ENCODE measurements around the gene UBL5. TPM values are rescaled to one million over a fixed set of nuclear protein-coding genes. Genes with fewer than 3 reads are reported as not detected.
"Not testable (repeated sequence)": the region's sequence is repeated elsewhere in the genome, so short reads cannot be mapped to it uniquely, and the experiment has no call there.

UBL5 gene
- total and polyA plus RNA-seq, 10 of the 15 experiments (the other 5 are each of a cell fraction or from before 2014, with no cell fraction given): 297 to 897 (median 711) TPM

DNA sequence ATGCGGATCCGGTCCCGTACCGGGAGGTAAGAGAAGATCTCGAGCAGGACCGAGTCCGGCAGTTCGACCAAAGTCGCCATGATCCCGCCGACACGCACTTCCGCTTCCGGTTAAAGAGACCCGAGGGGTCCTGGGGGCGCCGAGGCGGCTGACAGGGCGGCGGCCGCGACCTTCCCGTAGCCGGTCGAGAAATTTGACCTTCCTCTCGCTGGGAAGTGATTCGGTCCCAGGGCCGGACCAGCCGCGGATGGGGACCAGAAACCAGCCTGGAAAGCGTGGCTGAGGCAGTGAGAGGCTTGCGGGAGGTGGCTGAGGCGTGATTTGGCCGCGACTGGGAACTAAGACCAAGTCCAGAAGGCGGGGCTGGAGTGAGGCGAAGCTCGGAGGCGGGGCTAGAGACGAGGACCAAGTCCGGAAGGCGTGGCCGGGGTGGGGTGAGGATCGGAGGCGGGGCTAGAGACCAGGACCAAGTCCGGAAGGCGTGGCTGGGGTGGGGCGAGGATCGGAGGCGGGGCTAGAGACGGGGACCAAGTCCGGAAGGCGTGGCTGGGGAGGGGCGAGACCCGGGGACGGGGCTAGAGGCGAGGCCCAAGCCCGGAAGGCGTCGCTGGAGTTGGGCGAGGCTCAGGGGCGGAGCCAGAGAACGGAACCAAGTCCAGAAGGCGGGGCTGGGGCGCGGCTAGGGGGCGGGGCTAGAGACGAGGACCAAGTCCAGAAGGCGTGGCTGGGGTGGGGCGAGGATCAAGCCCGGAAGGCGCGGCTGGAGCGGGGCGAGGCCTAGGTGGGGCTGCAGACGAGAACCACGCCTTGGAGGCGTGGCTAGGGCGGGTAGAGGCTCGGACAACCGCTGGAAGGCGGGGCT is 8.8 kb upstream of the UBL5 start, which contains the start of gene FBXL12 (continued):
- TF ChIP-seq, protein P1, sequence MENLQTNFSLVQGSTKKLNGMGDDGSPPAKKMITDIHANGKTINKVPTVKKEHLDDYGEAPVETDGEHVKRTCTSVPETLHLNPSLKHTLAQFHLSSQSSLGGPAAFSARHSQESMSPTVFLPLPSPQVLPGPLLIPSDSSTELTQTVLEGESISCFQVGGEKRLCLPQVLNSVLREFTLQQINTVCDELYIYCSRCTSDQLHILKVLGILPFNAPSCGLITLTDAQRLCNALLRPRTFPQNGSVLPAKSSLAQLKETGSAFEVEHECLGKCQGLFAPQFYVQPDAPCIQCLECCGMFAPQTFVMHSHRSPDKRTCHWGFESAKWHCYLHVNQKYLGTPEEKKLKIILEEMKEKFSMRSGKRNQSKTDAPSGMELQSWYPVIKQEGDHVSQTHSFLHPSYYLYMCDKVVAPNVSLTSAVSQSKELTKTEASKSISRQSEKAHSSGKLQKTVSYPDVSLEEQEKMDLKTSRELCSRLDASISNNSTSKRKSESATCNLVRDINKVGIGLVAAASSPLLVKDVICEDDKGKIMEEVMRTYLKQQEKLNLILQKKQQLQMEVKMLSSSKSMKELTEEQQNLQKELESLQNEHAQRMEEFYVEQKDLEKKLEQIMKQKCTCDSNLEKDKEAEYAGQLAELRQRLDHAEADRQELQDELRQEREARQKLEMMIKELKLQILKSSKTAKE (IDR thresholded peaks at IDR 0.05; ENCODE audit: low read depth, poor library complexity, severe bottlenecking): no peak
- no peak for TF ChIP-seq MYB (IDR thresholded peaks at IDR 0.05; ENCODE audit: borderline replicate concordance, low read depth, low read length)
- peak; percentile 38 for TF ChIP-seq HDAC6 (IDR thresholded peaks at IDR 0.05; ENCODE audit: unreplicated experiment)
- TF ChIP-seq JUND (IDR thresholded peaks at IDR 0.05; ENCODE audit: low read depth, low read length): no peak
- peak; percentile 78; the same call in 1 of the 2 replicates for TF ChIP-seq CBFB (IDR thresholded peaks at IDR 0.05; ENCODE audit: low read depth)
- no peak for TF ChIP-seq SUZ12 (IDR thresholded peaks at IDR 0.05; ENCODE audit: unreplicated experiment)

DNA sequence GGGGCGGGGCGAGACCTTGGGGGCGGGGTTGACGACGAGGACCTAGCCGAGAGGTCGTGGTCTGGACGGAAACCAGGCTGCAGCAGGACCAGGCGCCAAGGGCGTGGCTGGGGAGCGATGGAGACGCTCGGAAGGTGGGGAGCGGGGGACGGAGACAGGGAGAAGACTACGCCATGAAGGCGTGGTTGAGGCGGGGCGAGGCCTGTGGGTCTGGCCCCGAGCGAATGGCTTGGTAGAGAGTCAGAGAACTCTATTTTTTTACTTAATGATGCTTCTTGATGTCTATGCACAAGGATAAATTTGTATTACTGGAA is 8.2 kb upstream of the UBL5 start:
- RAD21 ChIA-PET (ENCODE audit: unreplicated experiment): interaction anchor here (0.9 kb wide), 1 partner anchor 51 kb away, joined by 3 read pairs; the partner anchor contains the start of gene ZNF846
- H3K4me3 ChIP-seq: peak overlapping the region; percentile 54; the same call in 1 of the 2 replicates
- no peak for ATAC-seq
- no TSS peak for BruUV-seq (replicated peaks)
- CTCF ChIA-PET: no interaction called here
- under 1% methylated on average over 21 of the region's 21 CpGs for WGBS (ENCODE audit: insufficient coverage, insufficient replicate concordance, low lambda C conversion rate, missing lambda C conversion rate)
- peak; percentile 44 for FAIRE-seq
- intact Hi-C loops (cut with micrococcal nuclease; ENCODE audit: unreplicated experiment) (no loop called here), in situ Hi-C loops (cut with MboI) (no loop called here)
- no peaks in the 10 kb centered on the region for H3K27me3 ChIP-seq (replicated peaks in 1 of 2; ENCODE audit: control insufficient read depth in 2 of 2, insufficient read depth in 2 of 2, low read length in 1 of 2)
- H2AFZ ChIP-seq (ENCODE audit: control insufficient read depth, low read depth, low read length): peak overlapping the region; percentile 69
- no peak for TF ChIP-seq MXI1 (IDR thresholded peaks at IDR 0.05; ENCODE audit: low read depth, low read length)
- peak; percentile 51; the same call in 1 of the 2 replicates for TF ChIP-seq POLR2A (IDR thresholded peaks at IDR 0.05; ENCODE audit: low read depth, low read length)
- no peak for TF ChIP-seq KAT2A (conservative IDR thresholded peaks at IDR 0.05; ENCODE audit: control insufficient read depth, low read depth, low read length)
- TF ChIP-seq SMC3 (IDR thresholded peaks at IDR 0.05; ENCODE audit: borderline replicate concordance, low read length): no peak
- H3K36me3 ChIP-seq (ENCODE audit: control insufficient read depth in 2 of 2, insufficient read depth in 2 of 2, low read length in 1 of 2): peaks cover 0 to 3% of the 10 kb centered on the region in 2 experiments; a peak in 1 of 4 replicates
- peaks cover 3% of the 10 kb centered on the region for H3K4me1 ChIP-seq (ENCODE audit: control insufficient read depth, insufficient read depth, low read length)
- no peak overlapping the region for H3K9ac ChIP-seq (ENCODE audit: control insufficient read depth, insufficient read depth, low read length)
- H3K27ac ChIP-seq (ENCODE audit: control insufficient read depth, insufficient read depth): no peak overlapping the region
- SMC1A ChIA-PET (ENCODE audit: uncharacterized antibody, unreplicated experiment): no interaction called here
- H3K9me3 ChIP-seq (replicated peaks; ENCODE audit: control insufficient read depth, insufficient read depth, low read length): peaks cover 9% of the 10 kb centered on the region
- peak overlapping the region; percentile 84 for H3K4me2 ChIP-seq (ENCODE audit: control insufficient read depth, insufficient read depth)
- POLR2A ChIA-PET: interaction anchor here (0.5 kb wide), 2 partner anchors 88 to 380 kb away, joined by 3 to 6 read pairs; no protein-coding TSS in a partner anchor
- no peak for DNase-seq (ENCODE audit: low read depth, low spot score)
- H3K79me2 ChIP-seq (ENCODE audit: control insufficient read depth, insufficient read depth, low read length): peaks cover 20% of the 10 kb centered on the region
- no peaks in the 10 kb centered on the region for H4K20me1 ChIP-seq (ENCODE audit: control insufficient read depth, insufficient read depth)

DNA sequence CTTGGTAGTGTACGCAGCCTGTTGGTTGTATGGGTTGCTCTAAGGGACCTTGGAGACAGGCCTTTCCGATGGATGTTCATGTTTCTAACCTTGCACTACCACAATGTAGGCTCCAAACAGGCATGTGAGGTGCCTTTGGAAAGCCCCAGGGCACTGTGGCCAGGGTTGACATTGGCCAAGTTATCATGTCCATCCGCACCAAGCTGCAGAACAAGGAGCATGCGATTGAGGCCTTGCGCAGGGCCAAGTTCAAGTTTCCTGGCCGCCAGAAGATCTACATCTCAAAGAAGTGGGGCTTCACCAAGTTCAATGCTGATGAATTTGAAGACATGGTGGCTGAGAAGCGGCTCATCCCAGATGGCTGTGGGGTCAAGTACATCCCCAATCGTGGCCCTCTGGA is 7.7 kb upstream of the UBL5 start:
- H4K20me1 ChIP-seq (ENCODE audit: control insufficient read depth, insufficient read depth); SMC1A ChIA-PET (ENCODE audit: uncharacterized antibody, unreplicated experiment); H3K36me3 ChIP-seq (ENCODE audit: control insufficient read depth in 2 of 2, insufficient read depth in 2 of 2, low read length in 1 of 2); in situ Hi-C loops (cut with MboI); BruUV-seq (replicated peaks); RAD21 ChIA-PET (ENCODE audit: unreplicated experiment); H3K27me3 ChIP-seq (replicated peaks in 1 of 2; ENCODE audit: control insufficient read depth in 2 of 2, insufficient read depth in 2 of 2, low read length in 1 of 2); CTCF ChIA-PET; intact Hi-C loops (cut with micrococcal nuclease; ENCODE audit: unreplicated experiment); H3K27ac ChIP-seq (ENCODE audit: control insufficient read depth, insufficient read depth); ATAC-seq; FAIRE-seq; H3K4me1 ChIP-seq (ENCODE audit: control insufficient read depth, insufficient read depth, low read length); POLR2A ChIA-PET; H3K9me3 ChIP-seq (replicated peaks; ENCODE audit: control insufficient read depth, insufficient read depth, low read length); DNase-seq (ENCODE audit: low read depth, low spot score); H3K9ac ChIP-seq (ENCODE audit: control insufficient read depth, insufficient read depth, low read length): not testable (repeated sequence)
- WGBS (ENCODE audit: insufficient coverage, insufficient replicate concordance, low lambda C conversion rate, missing lambda C conversion rate): 98% methylated on average over 8 of the region's 8 CpGs
- Histone ChIP-seq H2AFZ (ENCODE audit: control insufficient read depth, low read depth, low read length) (peak overlapping the region; percentile 69), H3K4me3 (peak overlapping the region; percentile 54; the same call in 1 of the 2 replicates), H3K79me2 (ENCODE audit: control insufficient read depth, insufficient read depth, low read length) (peaks cover 20% of the 10 kb centered on the region), H3K4me2 (ENCODE audit: control insufficient read depth, insufficient read depth) (peak overlapping the region; percentile 84)

All from GM12878 (cell line).